Activated CD8-positive, alpha-beta memory T cell treated with anti-CD3 and anti-CD28 coated beads for 1 hour (primary cell): Measurements from ENCODE around the gene LTV1.

Experiments used
- DNase-seq, 2 donors: peaks; one replicate each; pipeline ENCODE4 v3.0.0-alpha.2; 2020; ENCODE audit warnings: low read depth in 1 of 2; ENCODE audit errors: extremely low read depth in 1 of 2

Gene LTV1

DNA sequence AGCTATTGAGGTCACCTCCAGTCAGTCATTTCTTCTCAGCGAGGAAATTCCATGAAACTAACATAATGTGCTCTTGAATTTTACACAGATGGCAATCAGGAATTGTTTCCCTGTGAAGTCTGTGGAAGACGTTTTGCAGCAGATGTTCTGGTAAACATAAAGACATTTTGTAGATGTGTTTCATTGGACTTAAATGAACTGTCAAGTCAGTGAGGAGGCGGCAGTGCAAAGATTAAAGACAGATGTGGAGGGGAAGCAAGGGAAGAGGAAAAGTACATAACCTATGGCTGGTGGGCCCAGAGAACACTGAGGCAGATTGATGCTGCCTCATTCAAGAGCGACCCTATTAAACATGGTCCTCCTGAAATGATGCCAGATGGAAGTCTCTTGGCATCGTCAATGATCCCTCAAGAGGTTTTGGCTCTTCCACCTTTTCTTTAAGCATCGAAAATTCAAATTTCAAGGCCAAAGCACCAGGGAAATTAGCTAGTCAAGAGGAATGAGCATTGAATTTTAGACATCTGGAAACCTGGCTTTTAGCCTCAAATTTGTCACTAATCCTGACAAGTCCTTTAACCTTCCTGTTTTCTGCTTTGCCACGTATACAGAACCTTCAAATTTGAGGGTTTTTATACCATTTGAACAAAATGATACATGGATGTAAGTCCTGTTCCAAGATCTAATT lies 41.2 kb downstream of the LTV1 start:
- no peak for DNase-seq

GRCh38 chr6:143885116-143885515 lies 42.0 kb downstream of the LTV1 start:
- DNase-seq, result no peak

- DNase-seq, result no peak
These were observed 51.5 kb downstream of the LTV1 start for GRCh38 chr6:143894655-143895054.

GRCh38 chr6:143896126-143896860 lies 53.2 kb downstream of the LTV1 start:
- no peak for DNase-seq

DNA sequence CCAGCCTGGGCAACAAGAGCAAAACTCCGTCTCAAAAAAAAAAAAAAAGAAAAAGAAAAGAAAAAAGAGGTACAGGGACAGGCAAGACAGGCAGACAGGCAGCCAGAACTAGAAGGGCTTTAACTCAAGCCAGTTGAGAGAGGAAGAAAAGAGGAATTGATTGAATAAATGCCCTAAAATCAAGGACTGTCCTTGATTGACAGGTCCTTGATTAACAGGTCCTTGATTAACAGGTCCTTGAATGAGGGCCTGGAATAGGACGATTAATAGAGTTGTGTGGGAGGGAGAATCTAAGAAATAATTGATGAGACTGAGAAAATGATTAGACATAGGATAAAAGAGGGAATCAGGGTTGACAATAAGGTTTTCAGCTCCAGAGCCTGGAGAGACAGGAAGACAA lies 57.2 kb downstream of the LTV1 start:
- DNase-seq, result no peak

DNA sequence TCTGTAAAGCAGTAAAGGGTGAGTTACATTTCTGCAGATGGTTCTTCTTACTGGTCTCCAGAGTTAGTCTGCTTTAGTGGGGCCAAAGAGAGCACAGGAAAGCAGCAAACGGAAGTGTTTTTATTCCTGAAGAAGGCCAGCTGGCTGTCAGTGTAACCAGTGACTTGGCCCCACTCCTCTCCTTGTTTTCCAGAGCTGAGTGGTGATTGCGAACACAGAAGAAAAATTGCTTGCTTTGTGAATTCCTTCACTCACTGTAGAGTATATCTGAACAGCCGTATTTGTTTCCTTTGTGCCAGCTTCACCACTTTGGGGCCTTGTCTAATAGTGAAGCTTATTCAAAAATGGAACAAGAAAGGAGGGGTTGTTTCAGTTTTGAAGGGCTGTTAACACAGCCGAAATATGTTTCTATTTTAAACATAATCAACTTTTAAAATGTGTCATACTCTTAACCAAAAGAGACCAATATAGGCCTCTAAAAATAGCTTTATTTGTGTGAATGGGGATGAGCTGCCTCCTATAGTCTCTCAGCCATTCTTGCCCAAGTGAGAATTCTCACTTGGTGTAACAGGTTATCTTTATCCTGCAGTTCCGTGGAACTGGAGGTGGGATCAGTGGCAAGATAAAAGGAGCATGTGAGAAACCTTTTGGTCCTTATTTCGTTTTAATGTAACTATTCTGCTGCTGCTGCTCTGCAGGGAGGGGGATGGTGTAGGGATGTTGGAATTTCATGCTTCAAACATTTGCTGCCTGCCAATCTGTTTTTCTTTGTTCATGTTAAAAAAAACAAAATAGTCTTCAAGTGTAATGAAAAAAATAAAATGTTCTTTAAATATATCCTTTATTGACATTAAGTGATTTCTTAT lies 59.0 kb downstream of the LTV1 start:
- DNase-seq, result no peak

DNA sequence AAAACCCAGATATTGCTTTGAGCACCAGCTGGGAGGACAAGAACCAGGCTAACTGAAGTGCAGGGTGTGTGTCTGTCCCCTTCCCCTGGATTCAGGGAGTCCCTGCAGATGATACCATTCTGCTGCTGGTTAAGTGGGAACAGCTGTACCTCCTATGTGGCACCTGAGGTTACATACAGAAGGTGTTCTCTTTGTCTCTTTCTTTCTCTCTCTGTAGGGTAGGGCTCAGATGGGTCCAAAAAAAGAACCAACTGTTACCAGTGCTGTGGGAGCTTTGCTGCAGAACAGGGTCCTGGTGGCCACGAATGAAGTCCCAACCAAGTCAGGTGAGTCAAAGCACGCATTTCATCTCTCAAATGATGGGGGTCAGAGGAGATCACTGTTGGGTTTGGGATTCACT lies 59.7 kb downstream of the LTV1 start:
- DNase-seq, result no peak

DNA sequence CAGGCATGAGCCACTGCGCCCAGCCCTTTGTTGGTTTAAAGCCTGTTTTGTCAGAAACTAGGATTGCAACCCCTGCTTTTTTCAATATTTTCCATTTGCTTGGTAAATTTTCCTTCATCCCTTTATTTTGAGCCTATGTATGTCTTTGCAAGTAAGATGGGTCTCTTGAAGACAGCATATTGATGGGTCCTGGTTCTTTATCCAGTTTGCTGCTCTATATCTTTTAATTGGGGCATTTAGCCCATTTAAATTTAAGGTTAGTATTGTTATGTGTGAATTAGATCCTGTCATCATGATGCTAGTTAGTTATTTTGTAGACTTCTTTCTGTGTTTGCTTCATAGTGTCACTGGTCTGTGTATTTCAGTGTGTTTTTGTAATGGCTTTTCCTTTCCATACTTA lies 67.9 kb downstream of the LTV1 start:
- DNase-seq, result no peak

DNA sequence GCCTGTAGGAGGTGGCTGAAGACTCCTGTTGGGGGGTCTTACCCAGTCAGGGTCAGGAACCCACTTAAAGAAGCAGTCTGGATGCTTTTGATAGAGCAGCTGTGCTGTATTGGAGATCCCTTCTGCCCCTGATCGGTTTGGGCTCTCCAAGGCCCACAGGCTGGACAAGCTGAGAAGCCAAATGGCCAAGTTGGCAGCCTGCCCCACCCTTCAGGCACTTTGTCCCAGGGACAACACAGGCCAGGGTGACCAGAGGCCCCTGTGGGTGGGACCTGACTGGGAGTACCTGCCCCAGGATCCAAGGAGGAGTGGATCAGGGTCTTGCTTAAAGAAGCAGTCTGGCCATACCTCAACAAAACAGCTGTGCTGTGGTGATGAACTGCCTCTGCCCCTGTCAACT lies 69.5 kb downstream of the LTV1 start:
- DNase-seq, result no peak
